DOHH2 (cell line): ENCODE measurements around the gene BACE2.

Experiments used
- EZH2phosphoT487 ChIP-seq: fragments of 200-600 bp; sonication (generic); IDR thresholded peaks from 2 replicates; pipeline ENCODE4 v1.6.1; 2017; ENCODE audit warnings: borderline replicate concordance, mild to moderate bottlenecking, antibody characterized with exemption, low read length, moderate library complexity, mixed read lengths
- TF ChIP-seq, protein P1 (sequence below): fragments of 200-600 bp; sonication (generic); IDR thresholded peaks from one replicate; pipeline ENCODE4 v1.5.1; 2014; ENCODE audit warnings: antibody characterized with exemption, mild to moderate bottlenecking, low read depth, low read length; ENCODE audit not compliant: poor library complexity, severe bottlenecking

DNA sequence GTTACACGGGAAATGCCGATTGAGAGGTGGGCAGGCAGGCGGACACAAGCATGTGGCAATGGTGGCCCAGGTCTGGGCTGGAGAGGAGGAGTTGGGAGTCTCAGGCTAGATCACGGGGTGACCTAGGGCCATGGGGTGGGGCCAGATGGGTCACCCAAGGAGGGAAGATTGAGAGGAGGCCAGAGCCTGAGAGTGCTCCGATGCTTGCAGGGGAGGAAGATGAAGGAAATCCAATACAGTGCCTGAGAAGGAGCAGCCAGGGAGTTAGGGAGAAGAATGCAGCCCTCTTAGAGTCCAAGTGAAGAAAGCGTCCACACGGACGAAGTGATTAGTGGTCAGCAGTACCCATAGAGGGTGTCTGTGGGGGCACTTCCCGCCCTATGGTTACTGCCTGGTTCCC, 87.2 kb downstream of the BACE2 start:
- TF ChIP-seq, protein P1, sequence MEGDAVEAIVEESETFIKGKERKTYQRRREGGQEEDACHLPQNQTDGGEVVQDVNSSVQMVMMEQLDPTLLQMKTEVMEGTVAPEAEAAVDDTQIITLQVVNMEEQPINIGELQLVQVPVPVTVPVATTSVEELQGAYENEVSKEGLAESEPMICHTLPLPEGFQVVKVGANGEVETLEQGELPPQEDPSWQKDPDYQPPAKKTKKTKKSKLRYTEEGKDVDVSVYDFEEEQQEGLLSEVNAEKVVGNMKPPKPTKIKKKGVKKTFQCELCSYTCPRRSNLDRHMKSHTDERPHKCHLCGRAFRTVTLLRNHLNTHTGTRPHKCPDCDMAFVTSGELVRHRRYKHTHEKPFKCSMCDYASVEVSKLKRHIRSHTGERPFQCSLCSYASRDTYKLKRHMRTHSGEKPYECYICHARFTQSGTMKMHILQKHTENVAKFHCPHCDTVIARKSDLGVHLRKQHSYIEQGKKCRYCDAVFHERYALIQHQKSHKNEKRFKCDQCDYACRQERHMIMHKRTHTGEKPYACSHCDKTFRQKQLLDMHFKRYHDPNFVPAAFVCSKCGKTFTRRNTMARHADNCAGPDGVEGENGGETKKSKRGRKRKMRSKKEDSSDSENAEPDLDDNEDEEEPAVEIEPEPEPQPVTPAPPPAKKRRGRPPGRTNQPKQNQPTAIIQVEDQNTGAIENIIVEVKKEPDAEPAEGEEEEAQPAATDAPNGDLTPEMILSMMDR = no peak
- no peak for TF ChIP-seq EZH2phosphoT487
